Measurements from ENCODE around the gene RUFY3.

DNA sequence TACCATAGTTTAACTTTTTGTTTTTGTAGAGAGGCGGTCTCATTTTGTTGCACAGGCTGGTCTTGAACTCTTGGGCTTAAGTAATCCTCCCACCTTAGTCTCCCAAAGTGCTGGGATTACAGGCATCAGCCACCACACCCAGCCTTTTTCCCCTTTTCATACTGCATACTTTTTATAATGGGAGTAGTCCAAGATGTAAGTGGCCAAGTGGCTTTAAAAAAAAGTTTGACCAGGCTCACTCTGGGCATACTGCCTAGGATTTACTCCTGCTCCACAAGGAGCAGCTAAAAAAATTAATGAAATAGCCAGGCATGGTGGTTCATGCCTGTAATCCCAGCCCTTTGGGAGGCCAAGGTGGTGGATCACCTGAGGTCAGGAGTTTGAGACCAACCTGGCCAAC, 111.9 kb downstream of the RUFY3 start:
- TF ChIP-seq, protein P1, sequence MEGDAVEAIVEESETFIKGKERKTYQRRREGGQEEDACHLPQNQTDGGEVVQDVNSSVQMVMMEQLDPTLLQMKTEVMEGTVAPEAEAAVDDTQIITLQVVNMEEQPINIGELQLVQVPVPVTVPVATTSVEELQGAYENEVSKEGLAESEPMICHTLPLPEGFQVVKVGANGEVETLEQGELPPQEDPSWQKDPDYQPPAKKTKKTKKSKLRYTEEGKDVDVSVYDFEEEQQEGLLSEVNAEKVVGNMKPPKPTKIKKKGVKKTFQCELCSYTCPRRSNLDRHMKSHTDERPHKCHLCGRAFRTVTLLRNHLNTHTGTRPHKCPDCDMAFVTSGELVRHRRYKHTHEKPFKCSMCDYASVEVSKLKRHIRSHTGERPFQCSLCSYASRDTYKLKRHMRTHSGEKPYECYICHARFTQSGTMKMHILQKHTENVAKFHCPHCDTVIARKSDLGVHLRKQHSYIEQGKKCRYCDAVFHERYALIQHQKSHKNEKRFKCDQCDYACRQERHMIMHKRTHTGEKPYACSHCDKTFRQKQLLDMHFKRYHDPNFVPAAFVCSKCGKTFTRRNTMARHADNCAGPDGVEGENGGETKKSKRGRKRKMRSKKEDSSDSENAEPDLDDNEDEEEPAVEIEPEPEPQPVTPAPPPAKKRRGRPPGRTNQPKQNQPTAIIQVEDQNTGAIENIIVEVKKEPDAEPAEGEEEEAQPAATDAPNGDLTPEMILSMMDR (conservative IDR thresholded peaks at IDR 0.05; ENCODE audit: low read depth, low read length) = no peak
- no peak for TF ChIP-seq EZH2 (IDR thresholded peaks at IDR 0.05; ENCODE audit: borderline replicate concordance, low read depth, low read length, poor library complexity, severe bottlenecking)

Measured in A673 (cell line).